ENCODE data around the gene WNT11.

Gene WNT11

DNA sequence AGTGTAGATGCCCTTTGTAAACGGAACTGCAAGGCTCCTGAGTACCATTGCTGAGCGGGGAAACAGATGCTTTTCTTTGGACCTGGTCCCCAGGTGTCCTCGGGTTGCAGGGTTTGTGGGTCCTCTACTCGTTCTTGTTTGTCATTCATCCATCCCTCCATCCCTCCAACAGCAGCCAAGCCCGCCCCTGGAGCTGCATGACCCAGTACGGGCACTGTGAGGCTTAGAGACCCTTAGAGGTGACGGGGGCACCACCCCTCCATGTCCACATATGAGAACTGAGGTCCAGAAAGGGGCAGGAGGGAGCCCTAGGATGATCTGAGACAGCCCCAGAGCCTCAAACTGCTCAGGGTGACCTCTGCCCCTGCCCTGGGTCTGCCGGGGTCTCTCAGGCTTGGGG is 45.4 kb downstream of the WNT11 start:
- peaks cover 4% of the 10 kb centered on the region for H3K79me1 ChIP-seq (ENCODE audit: low read length)
- no peak for DNase-seq
- no peak overlapping the region for H3K18ac ChIP-seq (ENCODE audit: low read length)
- no peak overlapping the region for H2BK12ac ChIP-seq (ENCODE audit: low read length)
- no peak overlapping the region for H2BK5ac ChIP-seq (ENCODE audit: low read depth, low read length, poor library complexity)
- H3K4ac ChIP-seq (ENCODE audit: low read depth, low read length): no peak overlapping the region
- no peak overlapping the region for H2AFZ ChIP-seq (ENCODE audit: insufficient read depth, low read length, poor library complexity)
- no peak overlapping the region for H3K4me3 ChIP-seq (ENCODE audit: low read depth, low read length)
- H4K12ac ChIP-seq (ENCODE audit: low read depth, low read length): no peak overlapping the region
- H3K9me3 ChIP-seq (ENCODE audit: insufficient read depth, low read depth, low read length): peaks cover 6% of the 10 kb centered on the region
- no peak overlapping the region for H3K27ac ChIP-seq (ENCODE audit: low read depth, low read length)
- no peak overlapping the region for H2AK5ac ChIP-seq (ENCODE audit: low read length)
- H3K79me2 ChIP-seq (ENCODE audit: control insufficient read depth, insufficient read depth, low read length, poor library complexity): peaks cover 2% of the 10 kb centered on the region
- H3K27me3 ChIP-seq (ENCODE audit: insufficient read depth, low read length): no peaks in the 10 kb centered on the region
- H3K4me2 ChIP-seq (ENCODE audit: low read length): no peak overlapping the region
- no peak overlapping the region for H2BK120ac ChIP-seq (ENCODE audit: insufficient read depth, low read length, poor library complexity)
- WGBS (ENCODE audit: extremely low coverage, insufficient coverage, insufficient read length): no CpG with 5 or more reads among the region's 8 CpGs
- no peak overlapping the region for H3K14ac ChIP-seq (ENCODE audit: low read length)
- H3K9ac ChIP-seq (ENCODE audit: low read length): no peak overlapping the region
- no peak overlapping the region for H4K91ac ChIP-seq (ENCODE audit: low read depth, low read length)
- H3K36me3 ChIP-seq (ENCODE audit: control insufficient read depth in 1 of 2, insufficient read depth in 2 of 2, low read length in 2 of 2): no peaks in the 10 kb centered on the region
- no peak overlapping the region for H3K23ac ChIP-seq (ENCODE audit: low read length)
- no peak overlapping the region for H4K8ac ChIP-seq (ENCODE audit: low read depth, low read length)
- H3K4me1 ChIP-seq (ENCODE audit: control insufficient read depth in 1 of 2, insufficient read depth in 2 of 2, low read length in 2 of 2): peaks cover 8 to 10% of the 10 kb centered on the region in 2 experiments

DNA sequence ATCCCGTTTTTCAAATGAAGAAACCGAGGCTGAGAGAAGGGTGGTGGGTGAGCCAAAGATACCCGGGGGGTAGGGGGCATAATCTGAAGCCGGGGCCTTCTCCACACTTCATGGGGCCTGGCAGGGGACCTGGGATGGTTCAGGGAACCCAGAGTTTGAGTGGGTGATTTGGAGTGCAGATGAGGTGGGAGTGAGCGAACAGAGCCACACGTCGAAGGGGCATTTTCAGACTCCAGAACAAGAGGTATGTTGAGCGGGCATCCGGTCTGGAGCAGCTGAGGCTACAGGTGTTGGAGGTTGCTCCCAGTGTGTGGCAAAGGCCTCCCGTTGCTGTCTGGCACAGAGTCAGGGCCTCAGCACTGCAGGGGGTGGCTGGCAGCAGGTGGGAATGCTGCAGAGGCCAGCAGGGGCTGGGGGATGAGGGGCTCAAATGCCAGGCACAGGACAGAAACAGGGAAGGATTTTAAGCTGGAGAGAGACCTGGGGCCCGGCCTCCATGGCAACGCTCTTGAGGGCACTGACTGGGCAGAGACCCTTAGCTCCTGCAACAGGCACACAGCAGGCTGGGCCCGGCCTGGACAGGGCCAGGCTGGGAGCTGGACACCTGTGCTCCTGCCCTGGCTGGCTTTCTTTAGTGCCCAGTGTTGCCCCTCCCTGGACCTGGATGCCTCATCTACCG is 46.2 kb downstream of the WNT11 start:
- DNase-seq: no peak
- WGBS (ENCODE audit: extremely low coverage, insufficient coverage, insufficient read length): no CpG with 5 or more reads among the region's 14 CpGs
- H3K4me2 ChIP-seq (ENCODE audit: low read length): no peak overlapping the region

DNA sequence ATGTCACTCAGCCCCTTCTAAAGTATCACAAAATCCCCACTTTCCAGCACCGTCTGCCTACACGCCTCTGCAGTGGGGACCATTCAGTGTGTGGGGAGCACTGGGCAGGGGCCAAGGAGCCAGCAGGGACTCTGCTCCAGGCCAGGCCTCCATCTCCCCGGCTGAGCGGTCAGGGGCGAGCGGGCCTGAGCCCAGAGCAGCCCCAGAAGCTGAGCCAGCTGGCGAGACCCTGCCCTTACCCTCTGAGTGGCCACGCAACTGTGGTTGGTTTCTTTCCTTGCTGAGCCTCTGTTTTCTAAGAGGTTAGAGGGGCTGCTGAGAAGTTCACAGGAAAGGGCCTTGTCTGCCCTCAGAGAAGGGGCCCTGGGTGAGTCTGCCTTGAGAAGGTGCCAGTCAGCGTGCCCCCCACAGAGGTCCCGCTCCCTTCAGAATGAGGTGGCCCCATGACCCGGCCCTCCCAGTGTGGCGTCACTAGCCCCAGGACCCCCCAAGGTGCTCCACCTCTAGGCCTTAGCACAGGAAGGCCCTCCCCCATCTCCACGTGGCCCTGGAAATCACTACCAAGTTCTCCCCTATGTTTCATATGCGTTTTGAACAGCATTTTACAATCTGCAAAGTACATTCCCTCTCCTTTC is 46.9 kb downstream of the WNT11 start:
- Histone ChIP-seq H3K36me3 (ENCODE audit: control insufficient read depth in 1 of 2, insufficient read depth in 2 of 2, low read length in 2 of 2) (no peaks in the 10 kb centered on the region), H3K4ac (ENCODE audit: low read depth, low read length) (no peak overlapping the region), H3K4me3 (ENCODE audit: low read depth, low read length) (no peak overlapping the region), H3K9ac (ENCODE audit: low read length) (no peak overlapping the region), H3K23ac (ENCODE audit: low read length) (no peak overlapping the region), H2AFZ (ENCODE audit: insufficient read depth, low read length, poor library complexity) (no peak overlapping the region), H3K18ac (ENCODE audit: low read length) (no peak overlapping the region), H3K4me1 (ENCODE audit: control insufficient read depth in 1 of 2, insufficient read depth in 2 of 2, low read length in 2 of 2) (peaks cover 11 to 15% of the 10 kb centered on the region in 2 experiments), H2AK5ac (ENCODE audit: low read length) (no peak overlapping the region), H3K9me3 (ENCODE audit: insufficient read depth, low read depth, low read length) (no peaks in the 10 kb centered on the region), H3K79me1 (ENCODE audit: low read length) (peaks cover 6% of the 10 kb centered on the region), H3K79me2 (ENCODE audit: control insufficient read depth, insufficient read depth, low read length, poor library complexity) (peaks cover 2% of the 10 kb centered on the region), H4K91ac (ENCODE audit: low read depth, low read length) (peak overlapping the region; percentile 15), H3K14ac (ENCODE audit: low read length) (no peak overlapping the region), H3K27ac (ENCODE audit: low read depth, low read length) (no peak overlapping the region), H2BK5ac (ENCODE audit: low read depth, low read length, poor library complexity) (no peak overlapping the region), H2BK120ac (ENCODE audit: insufficient read depth, low read length, poor library complexity) (no peak overlapping the region), H4K12ac (ENCODE audit: low read depth, low read length) (no peak overlapping the region), H4K8ac (ENCODE audit: low read depth, low read length) (no peak overlapping the region), H3K27me3 (ENCODE audit: insufficient read depth, low read length) (no peaks in the 10 kb centered on the region), H3K4me2 (ENCODE audit: low read length) (no peak overlapping the region), H2BK12ac (ENCODE audit: low read length) (no peak overlapping the region)
- no peak for DNase-seq
- no CpG with 5 or more reads among the region's 14 CpGs for WGBS (ENCODE audit: extremely low coverage, insufficient coverage, insufficient read length)

More for the DNA sequence above, 46.2 kb downstream of the WNT11 start:
- Histone ChIP-seq H4K91ac (ENCODE audit: low read depth, low read length) (no peak overlapping the region), H2BK12ac (ENCODE audit: low read length) (no peak overlapping the region), H2BK120ac (ENCODE audit: insufficient read depth, low read length, poor library complexity) (no peak overlapping the region), H3K9me3 (ENCODE audit: insufficient read depth, low read depth, low read length) (peaks cover 3% of the 10 kb centered on the region), H3K36me3 (ENCODE audit: control insufficient read depth in 1 of 2, insufficient read depth in 2 of 2, low read length in 2 of 2) (no peaks in the 10 kb centered on the region), H3K79me2 (ENCODE audit: control insufficient read depth, insufficient read depth, low read length, poor library complexity) (peaks cover 2% of the 10 kb centered on the region), H3K18ac (ENCODE audit: low read length) (no peak overlapping the region), H2AFZ (ENCODE audit: insufficient read depth, low read length, poor library complexity) (no peak overlapping the region), H3K14ac (ENCODE audit: low read length) (no peak overlapping the region), H2BK5ac (ENCODE audit: low read depth, low read length, poor library complexity) (no peak overlapping the region), H3K79me1 (ENCODE audit: low read length) (peaks cover 5% of the 10 kb centered on the region), H3K9ac (ENCODE audit: low read length) (no peak overlapping the region), H3K4me1 (ENCODE audit: control insufficient read depth in 1 of 2, insufficient read depth in 2 of 2, low read length in 2 of 2) (peaks cover 10 to 14% of the 10 kb centered on the region in 2 experiments), H4K12ac (ENCODE audit: low read depth, low read length) (no peak overlapping the region), H2AK5ac (ENCODE audit: low read length) (no peak overlapping the region), H3K4ac (ENCODE audit: low read depth, low read length) (no peak overlapping the region), H3K27me3 (ENCODE audit: insufficient read depth, low read length) (no peaks in the 10 kb centered on the region), H3K4me3 (ENCODE audit: low read depth, low read length) (no peak overlapping the region), H4K8ac (ENCODE audit: low read depth, low read length) (no peak overlapping the region), H3K27ac (ENCODE audit: low read depth, low read length) (no peak overlapping the region), H3K23ac (ENCODE audit: low read length) (no peak overlapping the region)

DNA sequence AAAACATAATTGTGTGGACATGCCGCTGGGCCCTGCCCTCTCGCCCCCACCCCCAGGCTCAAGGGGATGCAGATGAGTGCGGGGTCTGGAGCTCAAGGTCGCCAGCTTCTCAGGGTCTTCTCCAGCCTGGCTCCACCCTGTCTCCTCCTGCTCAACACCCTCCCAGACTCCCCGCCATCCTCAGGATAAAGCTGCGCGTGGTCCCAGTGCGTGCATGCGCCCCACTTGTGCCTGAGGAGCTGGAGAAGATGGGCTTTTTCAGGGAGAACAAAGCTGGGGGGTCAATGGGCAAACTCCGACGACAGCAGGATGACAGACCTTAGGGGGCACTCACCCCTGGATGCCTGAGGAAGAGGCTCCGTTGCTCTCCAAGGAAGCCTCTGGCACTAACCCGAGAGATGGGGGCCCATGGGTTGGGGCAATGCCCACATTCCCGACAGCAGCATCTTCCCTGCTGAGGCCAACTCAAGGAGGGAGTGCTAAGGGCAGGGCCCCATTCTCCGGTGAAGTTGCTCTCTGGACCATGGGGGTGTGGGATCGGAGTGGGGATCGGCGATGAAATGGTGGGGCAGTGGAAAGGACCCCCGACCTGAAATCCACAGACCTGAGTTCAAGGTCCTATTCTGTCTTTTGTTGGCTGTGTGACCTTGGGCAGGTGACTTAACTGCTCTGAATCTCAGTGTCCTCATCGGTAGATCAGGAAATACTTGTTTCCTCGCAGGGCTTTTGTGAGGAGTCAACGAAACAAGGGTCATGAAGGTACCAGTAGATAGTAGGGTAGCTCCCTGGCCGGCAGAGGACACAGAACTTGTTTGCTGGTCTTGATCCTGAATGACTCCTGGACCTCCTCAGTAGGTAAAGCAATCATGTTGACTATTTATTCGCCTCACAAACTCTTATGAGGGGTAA is 47.7 kb downstream of the WNT11 start:
- H3K27me3 ChIP-seq (ENCODE audit: insufficient read depth, low read length): no peaks in the 10 kb centered on the region
- H4K12ac ChIP-seq (ENCODE audit: low read depth, low read length): no peak overlapping the region
- no CpG with 5 or more reads among the region's 24 CpGs for WGBS (ENCODE audit: extremely low coverage, insufficient coverage, insufficient read length)

More for the DNA sequence above, 47.7 kb downstream of the WNT11 start:
- H3K79me2 ChIP-seq (ENCODE audit: control insufficient read depth, insufficient read depth, low read length, poor library complexity): peaks cover 2% of the 10 kb centered on the region
- H2BK5ac ChIP-seq (ENCODE audit: low read depth, low read length, poor library complexity): no peak overlapping the region
- H2BK120ac ChIP-seq (ENCODE audit: insufficient read depth, low read length, poor library complexity): no peak overlapping the region
- H4K8ac ChIP-seq (ENCODE audit: low read depth, low read length): no peak overlapping the region
- H2BK12ac ChIP-seq (ENCODE audit: low read length): no peak overlapping the region
- H3K4me1 ChIP-seq (ENCODE audit: control insufficient read depth in 1 of 2, insufficient read depth in 2 of 2, low read length in 2 of 2): peaks cover 17 to 21% of the 10 kb centered on the region in 2 experiments
- H3K23ac ChIP-seq (ENCODE audit: low read length): no peak overlapping the region
- H3K4me2 ChIP-seq (ENCODE audit: low read length): no peak overlapping the region
- no peak overlapping the region for H2AFZ ChIP-seq (ENCODE audit: insufficient read depth, low read length, poor library complexity)
- H3K4ac ChIP-seq (ENCODE audit: low read depth, low read length): no peak overlapping the region
- no peak overlapping the region for H3K4me3 ChIP-seq (ENCODE audit: low read depth, low read length)
- no peaks in the 10 kb centered on the region for H3K9me3 ChIP-seq (ENCODE audit: insufficient read depth, low read depth, low read length)
- no peak overlapping the region for H3K27ac ChIP-seq (ENCODE audit: low read depth, low read length)
- H3K9ac ChIP-seq (ENCODE audit: low read length): no peak overlapping the region
- peaks cover 9% of the 10 kb centered on the region for H3K79me1 ChIP-seq (ENCODE audit: low read length)
- H3K36me3 ChIP-seq (ENCODE audit: control insufficient read depth in 1 of 2, insufficient read depth in 2 of 2, low read length in 2 of 2): no peaks in the 10 kb centered on the region
- no peak overlapping the region for H3K18ac ChIP-seq (ENCODE audit: low read length)
- H2AK5ac ChIP-seq (ENCODE audit: low read length): no peak overlapping the region
- peak; percentile 61 to 91 for DNase-seq
- H4K91ac ChIP-seq (ENCODE audit: low read depth, low read length): no peak overlapping the region
- no peak overlapping the region for H3K14ac ChIP-seq (ENCODE audit: low read length)
